ENCODE measurements around the gene GFOD1. TPM values are rescaled to one million over a fixed set of nuclear protein-coding genes. Genes with fewer than 3 reads are reported as not detected.

The GFOD1 gene
- total and polyA plus RNA-seq, 8 donors = 0.76 to 29.4 (median 11.4) TPM

GRCh38 chr6:13485923-13486562 lies 1.4 kb downstream of the GFOD1 start:
- peak overlapping the region; percentile 74 to 92 (median 86) for H3K4me3 ChIP-seq
- peak overlapping the region in 4 of 5 donors; percentile 86 to 94 (median 90) for H3K27ac ChIP-seq
- peak in 1 of 2 donors; percentile 68 for DNase-seq
- 1 to 2% (median 1%) methylated on average over 35 to 38 of the region's 38 CpGs for WGBS, 5 donors
- H3K36me3 ChIP-seq = no peaks in the 10 kb centered on the region
- no peaks in the 10 kb centered on the region for H3K27me3 ChIP-seq
- TF ChIP-seq POLR2A (IDR thresholded peaks at IDR 0.05) (no peak), CTCF (IDR thresholded peaks at IDR 0.05) (no peak), POLR2AphosphoS5 (IDR thresholded peaks at IDR 0.05) (no peak), EP300 (IDR thresholded peaks at IDR 0.05) (no peak)
- intact Hi-C loops (cut with DNase I; ENCODE audit: low total_unique reads) = no loop called here
- no peaks in the 10 kb centered on the region for H3K9me3 ChIP-seq
- peaks cover 18 to 63% (median 46%) of the 10 kb centered on the region in 4 donors for H3K4me1 ChIP-seq

- peak overlapping the region in 4 of 5 donors; percentile 86 to 94 (median 90) for H3K27ac ChIP-seq
- no peaks in the 10 kb centered on the region for H3K9me3 ChIP-seq
- peaks cover 0 to 5% (median under 1%) of the 10 kb centered on the region in 4 donors for H3K36me3 ChIP-seq
- TF ChIP-seq CTCF (IDR thresholded peaks at IDR 0.05) (no peak), POLR2A (IDR thresholded peaks at IDR 0.05) (no peak), EP300 (IDR thresholded peaks at IDR 0.05) (no peak), POLR2AphosphoS5 (IDR thresholded peaks at IDR 0.05) (no peak)
- DNase-seq = no peak
- peaks cover 25 to 69% (median 49%) of the 10 kb centered on the region in 4 donors for H3K4me1 ChIP-seq
- WGBS, 5 donors = 55 to 86% (median 78%) methylated on average over 4 of the region's 4 CpGs
- peak overlapping the region; percentile 74 to 92 (median 86) for H3K4me3 ChIP-seq
- intact Hi-C loops (cut with DNase I; ENCODE audit: low total_unique reads) = no loop called here
- H3K27me3 ChIP-seq = no peaks in the 10 kb centered on the region
These were observed 2.1 kb downstream of the GFOD1 start for GRCh38 chr6:13485303-13485702.

- WGBS, 5 donors = 50 to 75% (median 63%) methylated on average over 3 of the region's 3 CpGs
- TF ChIP-seq POLR2AphosphoS5 (IDR thresholded peaks at IDR 0.05) (no peak), POLR2A (IDR thresholded peaks at IDR 0.05) (no peak)
- Histone ChIP-seq H3K4me1 (peaks cover 27 to 74% (median 52%) of the 10 kb centered on the region in 4 donors), H3K27ac (peak overlapping the region in 2 of 5 donors; percentile 86 to 94), H3K9me3 (no peaks in the 10 kb centered on the region), H3K4me3 (peak overlapping the region; percentile 74 to 92 (median 86)), H3K27me3 (no peaks in the 10 kb centered on the region), H3K36me3 (peaks cover 0 to 10% (median 3%) of the 10 kb centered on the region in 4 donors)
- intact Hi-C loops (cut with DNase I; ENCODE audit: low total_unique reads) = no loop called here
- no peak for DNase-seq
These were observed 2.6 kb downstream of the GFOD1 start for GRCh38 chr6:13484827-13485226.

- H3K36me3 ChIP-seq = peaks cover 0 to 12% (median 5%) of the 10 kb centered on the region in 4 donors
- TF ChIP-seq POLR2A (IDR thresholded peaks at IDR 0.05) = no peak
- no peak for TF ChIP-seq POLR2AphosphoS5 (IDR thresholded peaks at IDR 0.05)
- no peak for TF ChIP-seq EP300 (IDR thresholded peaks at IDR 0.05)
- TF ChIP-seq CTCF (IDR thresholded peaks at IDR 0.05) = no peak
- WGBS, 5 donors = 61 to 82% (median 74%) methylated on average over 6 of the region's 6 CpGs
- peak overlapping the region; percentile 74 to 92 (median 86) for H3K4me3 ChIP-seq
- intact Hi-C loops (cut with DNase I; ENCODE audit: low total_unique reads) = no loop called here
- no peaks in the 10 kb centered on the region for H3K27me3 ChIP-seq
- H3K4me1 ChIP-seq = peaks cover 27 to 80% (median 53%) of the 10 kb centered on the region in 4 donors
- DNase-seq = no peak
- H3K9me3 ChIP-seq = no peaks in the 10 kb centered on the region
- peak overlapping the region in 3 of 5 donors; percentile 35 to 94 (median 38) for H3K27ac ChIP-seq
These were observed 3.2 kb downstream of the GFOD1 start for GRCh38 chr6:13484138-13484708.

All from stomach (tissue), 9 donors.